ENCODE results near the gene CCDC57. TPM values are rescaled to one million over a fixed set of nuclear protein-coding genes. Genes with fewer than 3 reads are reported as not detected.

Gene CCDC57
- total and polyA plus RNA-seq, 2 of the 4 experiments (the other 2 are of a cell fraction): 7.3 to 31.3 TPM

- Histone ChIP-seq H3K4me2 (ENCODE audit: low read depth, low read length) (no peak overlapping the region), H3K27ac (ENCODE audit: insufficient read depth, low read length) (no peak overlapping the region), H4K8ac (ENCODE audit: low read depth in 2 of 2, low read length in 2 of 2) (no peak overlapping the region), H3K56ac (ENCODE audit: extremely low read depth, insufficient read depth, low read length) (no peak overlapping the region), H3K27me3 (ENCODE audit: control insufficient read depth, insufficient read depth, low read length) (no peaks in the 10 kb centered on the region), H4K91ac (ENCODE audit: insufficient read depth, low read depth, low read length) (no peak overlapping the region), H2BK15ac (ENCODE audit: low read depth, low read length) (no peak overlapping the region), H3K4me1 (ENCODE audit: control insufficient read depth, insufficient read depth, low read length) (no peaks in the 10 kb centered on the region), H2AK5ac (ENCODE audit: low read depth, low read length) (no peak overlapping the region), H2AFZ (replicated peaks; ENCODE audit: low read length, poor library complexity) (no peak overlapping the region), H4K5ac (ENCODE audit: low read depth, low read length) (no peak overlapping the region), H3K18ac (ENCODE audit: low read depth, low read length) (no peak overlapping the region), H2BK5ac (ENCODE audit: low read depth, low read length, poor library complexity, severe bottlenecking) (no peak overlapping the region), H2BK120ac (ENCODE audit: low read depth, low read length) (no peak overlapping the region), H2BK20ac (ENCODE audit: low read depth, low read length) (no peak overlapping the region), H2AK9ac (replicated peaks; ENCODE audit: low read depth, low read length, poor library complexity) (no peak overlapping the region), H3K9me3 (ENCODE audit: control insufficient read depth, insufficient read depth, low read length) (no peaks in the 10 kb centered on the region), H4K20me1 (ENCODE audit: insufficient read depth, low read length) (no peaks in the 10 kb centered on the region; the same call in 1 of the 2 replicates), H3K23ac (ENCODE audit: low read depth, low read length) (no peak overlapping the region), H3K9ac (ENCODE audit: low read depth, low read length) (no peak overlapping the region), H3K36me3 (ENCODE audit: control insufficient read depth, insufficient read depth, low read length) (peaks cover 43% of the 10 kb centered on the region), H3K9me1 (ENCODE audit: insufficient read depth, low read length) (no peaks in the 10 kb centered on the region), H3K4ac (ENCODE audit: low read depth, low read length) (no peak overlapping the region), H3K4me3 (ENCODE audit: insufficient read depth, low read depth, low read length) (no peak overlapping the region), H3K79me1 (ENCODE audit: low read depth in 1 of 2, low read length in 2 of 2) (no peaks in the 10 kb centered on the region), H3K14ac (replicated peaks; ENCODE audit: low read depth, low read length) (no peak overlapping the region)
- no peak for DNase-seq
- CTCF ChIA-PET: no interaction called here
- no peak for ATAC-seq (ENCODE audit: low read depth)
- 95% methylated on average over 7 of the region's 18 CpGs; no CpG with 5 or more reads in 1 of the 2 experiments for WGBS, 2 experiments (ENCODE audit: extremely low coverage in 2 of 2, insufficient read length in 1 of 2)
- in situ Hi-C loops (cut with MboI; ENCODE audit: low sequenced_read_pairs) (no loop called here), dilution Hi-C loops (cut with HindIII; ENCODE audit: low sequenced_read_pairs, unreplicated experiment) (no loop called here), intact Hi-C loops (cut with micrococcal nuclease) (no loop called here)
- TF ChIP-seq CTCF (conservative IDR thresholded peaks at IDR 0.05; ENCODE audit: low read depth, low read length) (no peak), MAZ (IDR thresholded peaks at IDR 0.05; ENCODE audit: borderline replicate concordance, low read depth, low read length) (no peak), SMC3 (IDR thresholded peaks at IDR 0.05; ENCODE audit: low read depth, low read length) (no peak), MXI1 (IDR thresholded peaks at IDR 0.05; ENCODE audit: borderline replicate concordance, low read depth, low read length) (no peak), RCOR1 (IDR thresholded peaks at IDR 0.05; ENCODE audit: insufficient replicate concordance, low read length) (no peak), RFX5 (IDR thresholded peaks at IDR 0.05; ENCODE audit: low read depth, low read length) (no peak), POLR2A (IDR thresholded peaks at IDR 0.05; ENCODE audit: low read depth, low read length) (no peak), BHLHE40 (IDR thresholded peaks at IDR 0.05; ENCODE audit: low read depth, low read length) (no peak), ELK1 (IDR thresholded peaks at IDR 0.05; ENCODE audit: borderline replicate concordance, low read depth, low read length) (no peak), RAD21 (IDR thresholded peaks at IDR 0.05; ENCODE audit: low read length) (no peak), CEBPB (IDR thresholded peaks at IDR 0.05; ENCODE audit: low read depth, low read length) (no peak), NFE2L2 (IDR thresholded peaks at IDR 0.05; ENCODE audit: low read depth, low read length) (no peak), FOS (IDR thresholded peaks at IDR 0.05; ENCODE audit: low read depth, low read length) (no peak), MAFK (IDR thresholded peaks at IDR 0.05; ENCODE audit: low read depth, low read length) (no peak), CHD1 (IDR thresholded peaks at IDR 0.05; ENCODE audit: low read depth, low read length) (no peak)
- TF ChIP-seq, protein P1, sequence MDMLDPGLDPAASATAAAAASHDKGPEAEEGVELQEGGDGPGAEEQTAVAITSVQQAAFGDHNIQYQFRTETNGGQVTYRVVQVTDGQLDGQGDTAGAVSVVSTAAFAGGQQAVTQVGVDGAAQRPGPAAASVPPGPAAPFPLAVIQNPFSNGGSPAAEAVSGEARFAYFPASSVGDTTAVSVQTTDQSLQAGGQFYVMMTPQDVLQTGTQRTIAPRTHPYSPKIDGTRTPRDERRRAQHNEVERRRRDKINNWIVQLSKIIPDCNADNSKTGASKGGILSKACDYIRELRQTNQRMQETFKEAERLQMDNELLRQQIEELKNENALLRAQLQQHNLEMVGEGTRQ (IDR thresholded peaks at IDR 0.05; ENCODE audit: low read depth, low read length): no peak
- BruUV-seq (replicated peaks): TSS peak; percentile 44
- POLR2A ChIA-PET (ENCODE audit: unreplicated experiment): no interaction called here
These were observed 134.2 kb downstream of the CCDC57 start for GRCh38 chr17:82078433-82078832.

Measured in IMR-90 (cell line).